Thyroid gland (tissue), 4 donors: Measurements from ENCODE around the gene PDAP1.

Experiments
- POLR2A ChIP-seq, 2 donors: fragments of 450-650 bp; IDR thresholded peaks; one replicate each; pipeline ENCODE4 v1.6.1; 2017; ENCODE audit warnings: antibody characterized with exemption in 2 of 2, mild to moderate bottlenecking in 2 of 2, moderate library complexity in 1 of 2
- TF ChIP-seq, protein P1 (sequence below), 6 experiments: fragments of 200-600 bp in 3 of 6; fragments of 450-650 bp in 3 of 6; sonication (generic) in 3 of 6; IDR thresholded peaks; one replicate each; pipeline ENCODE4 v1.5.1; 2016 to 2019; ENCODE audit warnings: antibody characterized with exemption in 6 of 6, mild to moderate bottlenecking in 2 of 6, inconsistent platforms in 1 of 6, moderate library complexity in 1 of 6

DNA sequence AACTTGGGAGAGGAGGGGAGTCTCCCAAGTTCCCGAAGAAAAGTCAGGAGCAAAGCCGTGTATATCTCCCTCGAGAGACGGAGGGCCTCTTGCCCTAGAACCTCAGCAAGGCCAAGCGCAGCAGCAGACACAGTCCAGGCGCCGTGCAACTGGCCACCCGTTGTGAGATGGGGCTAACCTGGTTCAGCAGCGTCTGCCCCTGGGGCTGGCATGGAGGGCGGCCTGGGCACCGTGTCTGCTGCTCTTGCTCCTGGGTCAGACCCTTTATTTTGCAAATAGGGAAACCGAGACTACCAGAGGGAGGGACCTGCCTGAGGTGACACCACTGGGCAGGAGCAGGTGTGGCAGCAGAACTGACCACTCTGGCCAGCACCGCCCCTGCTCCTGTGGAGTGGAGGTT, 44.1 kb upstream of the PDAP1 start:
- TF ChIP-seq, protein P1, sequence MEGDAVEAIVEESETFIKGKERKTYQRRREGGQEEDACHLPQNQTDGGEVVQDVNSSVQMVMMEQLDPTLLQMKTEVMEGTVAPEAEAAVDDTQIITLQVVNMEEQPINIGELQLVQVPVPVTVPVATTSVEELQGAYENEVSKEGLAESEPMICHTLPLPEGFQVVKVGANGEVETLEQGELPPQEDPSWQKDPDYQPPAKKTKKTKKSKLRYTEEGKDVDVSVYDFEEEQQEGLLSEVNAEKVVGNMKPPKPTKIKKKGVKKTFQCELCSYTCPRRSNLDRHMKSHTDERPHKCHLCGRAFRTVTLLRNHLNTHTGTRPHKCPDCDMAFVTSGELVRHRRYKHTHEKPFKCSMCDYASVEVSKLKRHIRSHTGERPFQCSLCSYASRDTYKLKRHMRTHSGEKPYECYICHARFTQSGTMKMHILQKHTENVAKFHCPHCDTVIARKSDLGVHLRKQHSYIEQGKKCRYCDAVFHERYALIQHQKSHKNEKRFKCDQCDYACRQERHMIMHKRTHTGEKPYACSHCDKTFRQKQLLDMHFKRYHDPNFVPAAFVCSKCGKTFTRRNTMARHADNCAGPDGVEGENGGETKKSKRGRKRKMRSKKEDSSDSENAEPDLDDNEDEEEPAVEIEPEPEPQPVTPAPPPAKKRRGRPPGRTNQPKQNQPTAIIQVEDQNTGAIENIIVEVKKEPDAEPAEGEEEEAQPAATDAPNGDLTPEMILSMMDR (IDR thresholded peaks at IDR 0.05): no peak
- no peak for TF ChIP-seq POLR2A (IDR thresholded peaks at IDR 0.05)
